Measurements from ENCODE around the gene SARNP. TPM values are rescaled to one million over a fixed set of nuclear protein-coding genes. Genes with fewer than 3 reads are reported as not detected.

The SARNP gene
- total RNA-seq, 4 donors from 2014 or later = 38.0 to 50.7 (median 45.0) TPM

- WGBS, 2 donors (ENCODE audit: low coverage in 1 of 2) = 78% methylated on average over 2 of the region's 2 CpGs; no CpG with 5 or more reads in 1 of the 2 donors
- no peak for TF ChIP-seq POLR2AphosphoS5 (IDR thresholded peaks at IDR 0.05)
- TF ChIP-seq EP300 (IDR thresholded peaks at IDR 0.05; ENCODE audit: low read depth) = no peak
- TF ChIP-seq, protein P1, sequence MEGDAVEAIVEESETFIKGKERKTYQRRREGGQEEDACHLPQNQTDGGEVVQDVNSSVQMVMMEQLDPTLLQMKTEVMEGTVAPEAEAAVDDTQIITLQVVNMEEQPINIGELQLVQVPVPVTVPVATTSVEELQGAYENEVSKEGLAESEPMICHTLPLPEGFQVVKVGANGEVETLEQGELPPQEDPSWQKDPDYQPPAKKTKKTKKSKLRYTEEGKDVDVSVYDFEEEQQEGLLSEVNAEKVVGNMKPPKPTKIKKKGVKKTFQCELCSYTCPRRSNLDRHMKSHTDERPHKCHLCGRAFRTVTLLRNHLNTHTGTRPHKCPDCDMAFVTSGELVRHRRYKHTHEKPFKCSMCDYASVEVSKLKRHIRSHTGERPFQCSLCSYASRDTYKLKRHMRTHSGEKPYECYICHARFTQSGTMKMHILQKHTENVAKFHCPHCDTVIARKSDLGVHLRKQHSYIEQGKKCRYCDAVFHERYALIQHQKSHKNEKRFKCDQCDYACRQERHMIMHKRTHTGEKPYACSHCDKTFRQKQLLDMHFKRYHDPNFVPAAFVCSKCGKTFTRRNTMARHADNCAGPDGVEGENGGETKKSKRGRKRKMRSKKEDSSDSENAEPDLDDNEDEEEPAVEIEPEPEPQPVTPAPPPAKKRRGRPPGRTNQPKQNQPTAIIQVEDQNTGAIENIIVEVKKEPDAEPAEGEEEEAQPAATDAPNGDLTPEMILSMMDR (IDR thresholded peaks at IDR 0.05) = no peak
- no peak for TF ChIP-seq POLR2A (IDR thresholded peaks at IDR 0.05)
These were observed 59.8 kb downstream of the SARNP start for GRCh38 chr12:55757701-55758100.

DNA sequence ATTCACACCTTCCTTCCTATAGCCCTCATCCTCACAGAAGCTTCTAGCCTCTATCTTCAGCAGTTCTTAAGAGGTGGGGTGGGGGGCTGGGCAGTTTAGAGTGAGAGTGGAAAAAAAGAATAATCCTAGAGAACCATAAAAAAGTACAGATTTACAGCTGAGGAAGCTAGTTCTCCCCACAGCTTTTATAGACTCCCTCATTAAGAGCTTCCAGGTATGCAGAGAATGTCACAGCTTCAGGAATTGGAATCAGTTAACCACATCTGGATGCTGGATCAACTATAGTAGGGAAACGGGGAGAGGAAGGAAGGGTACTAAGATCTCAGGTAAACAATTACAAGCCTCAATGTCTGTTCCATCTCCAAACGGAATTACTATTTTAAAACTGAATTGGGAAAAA lies 62.3 kb downstream of the SARNP start:
- in situ Hi-C loops (cut with MboI; ENCODE audit: low pct_ligation_motif_present in 1 of 4, low pct_unique_long_range_greater_than_20kb in 1 of 4, low sequenced_read_pairs in 3 of 4) = loop anchor here in 1 of 4 donors (10.0 kb wide), 1 partner anchor 50 kb away; no protein-coding TSS in a partner anchor
- DNase-seq = no peak

More at GRCh38 chr12:55757701-55758100, 59.8 kb downstream of the SARNP start:
- no peak for DNase-seq
- H3K36me3 ChIP-seq = peaks cover 0 to 47% (median 23%) of the 10 kb centered on the region in 4 donors
- intact Hi-C loops (cut with DNase I; ENCODE audit: low total_unique reads) (no loop called here), in situ Hi-C loops (cut with MboI; ENCODE audit: low pct_ligation_motif_present in 1 of 4, low pct_unique_long_range_greater_than_20kb in 1 of 4, low sequenced_read_pairs in 3 of 4) (loop anchor here in 1 of 4 donors (10.0 kb wide), 1 partner anchor 47 kb away; no protein-coding TSS in a partner anchor)
- no peaks in the 10 kb centered on the region for H3K4me1 ChIP-seq
- no peak overlapping the region for H3K27ac ChIP-seq
- no peaks in the 10 kb centered on the region for H3K9me3 ChIP-seq
- H3K4me3 ChIP-seq = no peak overlapping the region
- no peaks in the 10 kb centered on the region for H3K27me3 ChIP-seq

DNA sequence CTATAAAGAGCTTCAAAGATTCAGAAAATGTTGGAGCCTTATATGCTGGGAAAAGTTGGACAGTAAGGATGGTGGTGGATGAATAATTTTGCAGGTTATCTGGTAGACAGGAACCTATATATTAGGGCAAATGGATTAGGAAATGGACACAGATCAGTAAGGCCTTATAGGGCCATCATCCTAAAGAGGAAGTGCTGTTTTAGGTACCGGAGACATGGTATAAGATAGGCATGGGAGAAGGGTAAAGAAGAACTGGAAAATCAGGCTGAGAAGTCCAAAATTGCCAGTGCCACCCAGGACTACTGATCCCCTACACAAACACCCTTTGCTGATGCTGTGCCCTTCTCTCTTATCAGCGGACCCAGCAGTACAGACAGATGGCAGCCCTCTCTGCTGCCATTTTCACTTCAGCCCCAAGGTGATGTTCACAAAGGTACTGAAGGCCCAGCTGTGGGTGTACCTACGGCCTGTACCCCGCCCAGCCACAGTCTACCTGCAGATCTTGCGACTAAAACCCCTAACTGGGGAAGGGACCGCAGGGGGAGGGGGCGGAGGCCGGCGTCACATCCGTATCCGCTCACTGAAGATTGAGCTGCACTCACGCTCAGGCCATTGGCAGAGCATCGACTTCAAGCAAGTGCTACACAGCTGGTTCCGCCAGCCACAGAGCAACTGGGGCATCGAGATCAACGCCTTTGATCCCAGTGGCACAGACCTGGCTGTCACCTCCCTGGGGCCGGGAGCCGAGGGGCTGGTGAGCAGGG lies 69.1 kb downstream of the SARNP start:
- H3K9me3 ChIP-seq = no peaks in the 10 kb centered on the region
- no peak overlapping the region for H3K4me3 ChIP-seq
- no peak overlapping the region for H3K27ac ChIP-seq
- peaks cover 12 to 24% (median 18%) of the 10 kb centered on the region in 4 donors for H3K4me1 ChIP-seq
- H3K27me3 ChIP-seq = peaks cover 14% of the 10 kb centered on the region
- in situ Hi-C loops (cut with MboI; ENCODE audit: low pct_ligation_motif_present in 1 of 4, low pct_unique_long_range_greater_than_20kb in 1 of 4, low sequenced_read_pairs in 3 of 4) = loop anchor here in 3 of 4 donors (5.0 to 10.0 kb wide), 3 partner anchors 49 to 189 kb away; partner anchors contain the start of gene DGKA (in 1 of the 3)
- no peak for TF ChIP-seq EP300 (IDR thresholded peaks at IDR 0.05; ENCODE audit: low read depth)
- TF ChIP-seq, protein P1 (IDR thresholded peaks at IDR 0.05) = no peak
- no peak for TF ChIP-seq POLR2A (IDR thresholded peaks at IDR 0.05)
- TF ChIP-seq POLR2AphosphoS5 (IDR thresholded peaks at IDR 0.05) = no peak
- 95 to 100% methylated on average over 1 to 18 of the region's 18 CpGs for WGBS, 2 donors (ENCODE audit: low coverage in 1 of 2)
- H3K36me3 ChIP-seq = peaks cover 0 to 8% (median 0%) of the 10 kb centered on the region in 4 donors
- DNase-seq = no peak
- intact Hi-C loops (cut with DNase I; ENCODE audit: low total_unique reads) = loop anchor here (10.0 kb wide), 2 partner anchors 46 to 76 kb away; partner anchors contain the start of gene DNAJC14

More for the DNA sequence above, 62.3 kb downstream of the SARNP start:
- intact Hi-C loops (cut with DNase I; ENCODE audit: low total_unique reads) = no loop called here
- Histone ChIP-seq H3K4me3 (no peak overlapping the region), H3K27ac (no peak overlapping the region), H3K4me1 (no peaks in the 10 kb centered on the region), H3K27me3 (no peaks in the 10 kb centered on the region), H3K36me3 (peaks cover 0 to 45% (median 21%) of the 10 kb centered on the region in 4 donors), H3K9me3 (no peaks in the 10 kb centered on the region)
- 73 to 74% methylated on average over 2 of the region's 2 CpGs for WGBS, 2 donors (ENCODE audit: low coverage in 1 of 2)
- TF ChIP-seq POLR2A (IDR thresholded peaks at IDR 0.05) = no peak

DNA sequence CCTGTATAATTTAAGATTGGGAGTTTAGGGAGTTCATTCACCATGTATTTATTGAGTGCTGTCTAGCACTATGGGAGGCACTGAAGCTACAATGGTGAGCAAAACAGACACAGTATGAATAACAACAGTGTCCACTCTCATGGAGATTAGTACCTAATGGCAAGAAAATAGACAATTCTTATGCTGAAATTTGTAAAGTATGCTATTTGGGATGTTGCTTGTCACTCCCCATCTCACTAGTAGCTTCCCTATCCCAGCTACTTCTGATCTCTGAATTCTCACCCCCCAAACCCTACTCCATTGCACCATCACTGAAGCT lies 70.7 kb downstream of the SARNP start:
- DNase-seq = no peak
- H3K9me3 ChIP-seq = no peaks in the 10 kb centered on the region
- H3K4me1 ChIP-seq = peaks cover 13 to 33% (median 22%) of the 10 kb centered on the region in 4 donors
- in situ Hi-C loops (cut with MboI; ENCODE audit: low pct_ligation_motif_present in 1 of 4, low pct_unique_long_range_greater_than_20kb in 1 of 4, low sequenced_read_pairs in 3 of 4) = loop anchor here in 3 of 4 donors (5.0 to 10.0 kb wide), 3 partner anchors 50 to 190 kb away; partner anchors contain the start of gene DGKA (in 1 of the 3)
- TF ChIP-seq POLR2A (IDR thresholded peaks at IDR 0.05) (no peak), EP300 (IDR thresholded peaks at IDR 0.05; ENCODE audit: low read depth) (no peak), POLR2AphosphoS5 (IDR thresholded peaks at IDR 0.05) (no peak)
- TF ChIP-seq, protein P1 (IDR thresholded peaks at IDR 0.05) = no peak
- no peaks in the 10 kb centered on the region for H3K36me3 ChIP-seq
- H3K27ac ChIP-seq = no peak overlapping the region
- H3K4me3 ChIP-seq = no peak overlapping the region
- intact Hi-C loops (cut with DNase I; ENCODE audit: low total_unique reads) = loop anchor here (10.0 kb wide), 2 partner anchors 48 to 78 kb away; partner anchors contain the start of gene DNAJC14
- H3K27me3 ChIP-seq = peaks cover 17% of the 10 kb centered on the region

Data from transverse colon (tissue), 4 donors.